Measurements from ENCODE around the gene GH2. TPM values are rescaled to one million over a fixed set of nuclear protein-coding genes. Genes with fewer than 3 reads are reported as not detected.
"Not testable (repeated sequence)": the region's sequence is repeated elsewhere in the genome, so short reads cannot be mapped to it uniquely, and the experiment has no call there.

The GH2 gene
- polyA plus RNA-seq, 4 donors = not detected

DNA sequence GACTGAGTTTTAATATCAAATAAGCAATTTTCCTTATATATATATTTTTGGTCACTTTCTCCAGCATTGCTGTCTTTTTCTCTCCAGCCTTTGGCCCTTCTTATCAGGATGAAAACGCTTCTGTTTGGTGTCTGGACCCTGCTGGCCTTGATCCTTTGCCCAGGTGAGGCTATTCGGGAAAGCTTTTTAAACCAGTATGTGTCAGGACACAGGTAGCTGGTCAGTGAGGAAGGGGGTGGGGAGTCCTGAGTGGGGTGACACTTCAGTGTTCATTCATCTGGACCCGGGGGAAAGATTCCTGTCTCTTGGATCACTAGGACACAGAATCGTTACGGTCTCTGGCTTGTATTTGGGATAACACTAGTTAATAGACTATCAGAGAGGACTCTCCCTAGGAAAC, 27.0 kb downstream of the GH2 start:
- H3K4me1 ChIP-seq (ENCODE audit: control insufficient read depth in 3 of 3, insufficient read depth in 2 of 3, low read depth in 1 of 3, low read length in 2 of 3) = no peaks in the 10 kb centered on the region
- FAIRE-seq (no peak), DNase-seq (no peak)
- H3K27ac ChIP-seq (ENCODE audit: low read depth in 1 of 3, low read length in 2 of 3) = no peak overlapping the region
- no peaks in the 10 kb centered on the region for H3K9me3 ChIP-seq (ENCODE audit: control insufficient read depth in 2 of 2, insufficient read depth in 1 of 2, low read depth in 1 of 2, low read length in 1 of 2)
- H3K27me3 ChIP-seq (ENCODE audit: control insufficient read depth in 3 of 3, insufficient read depth in 3 of 3, low read length in 3 of 3) = peaks cover 0 to under 1% (median 0%) of the 10 kb centered on the region in 3 donors
- no peaks in the 10 kb centered on the region for H3K36me3 ChIP-seq (ENCODE audit: control insufficient read depth in 3 of 3, insufficient read depth in 2 of 3, low read depth in 1 of 3, low read length in 3 of 3)
- H3K4me3 ChIP-seq (ENCODE audit: low read depth in 1 of 3, low read length in 3 of 3) = no peak overlapping the region
- WGBS, 3 donors = 55 to 75% (median 62%) methylated on average over 5 of the region's 5 CpGs

DNA sequence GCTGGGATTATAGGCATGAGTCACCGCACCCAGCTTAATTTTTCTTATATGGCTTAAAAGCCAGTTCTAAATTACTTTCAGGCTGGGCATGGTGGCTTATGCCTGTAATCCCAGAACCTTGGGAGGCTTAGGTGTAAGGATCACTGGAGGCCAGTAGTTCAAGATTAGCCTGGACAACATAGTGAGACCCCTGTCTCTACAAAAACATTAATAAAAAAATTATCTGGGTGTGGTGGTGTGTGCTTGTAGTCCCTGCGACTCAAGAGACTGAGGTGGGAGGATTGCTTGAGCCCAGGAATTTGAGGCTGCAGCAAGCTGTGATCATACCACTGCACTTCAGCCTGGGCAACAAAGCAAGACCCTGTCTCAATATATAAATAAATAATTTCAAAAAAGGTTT, 28.5 kb downstream of the GH2 start:
- no peak for FAIRE-seq

DNA sequence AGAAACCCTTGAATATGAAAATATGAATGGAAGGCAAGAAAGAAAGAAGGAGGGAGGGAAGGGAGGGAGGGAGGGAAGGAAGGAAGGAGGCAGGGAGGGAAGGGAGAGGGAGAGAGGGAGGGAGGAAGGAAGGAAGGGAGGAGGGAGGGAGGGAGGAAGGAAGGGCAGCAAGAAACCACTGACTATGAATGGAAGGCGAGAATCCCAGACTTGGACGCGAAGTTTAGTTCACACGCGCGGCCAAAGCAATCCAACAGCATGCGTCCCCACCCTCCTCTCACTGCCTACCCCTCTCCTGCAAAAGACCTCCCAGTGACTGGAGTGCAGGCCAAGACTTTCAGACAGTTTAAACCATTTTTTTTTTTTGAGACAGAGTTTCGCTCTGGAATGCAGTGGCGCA, 31.3 kb downstream of the GH2 start:
- H3K27me3 ChIP-seq (ENCODE audit: control insufficient read depth in 3 of 3, insufficient read depth in 3 of 3, low read length in 3 of 3) = no peaks in the 10 kb centered on the region
- FAIRE-seq (no peak), DNase-seq (no peak)
- H3K27ac ChIP-seq (ENCODE audit: low read depth in 1 of 3, low read length in 2 of 3) = no peak overlapping the region
- H3K9me3 ChIP-seq (ENCODE audit: control insufficient read depth in 2 of 2, insufficient read depth in 1 of 2, low read depth in 1 of 2, low read length in 1 of 2) = peaks cover 0 to 11% of the 10 kb centered on the region in 2 donors
- peaks cover 0 to 4% (median 0%) of the 10 kb centered on the region in 3 donors for H3K4me1 ChIP-seq (ENCODE audit: control insufficient read depth in 3 of 3, insufficient read depth in 2 of 3, low read depth in 1 of 3, low read length in 2 of 3)
- 66 to 91% (median 88%) methylated on average over 9 of the region's 9 CpGs for WGBS, 3 donors
- H3K36me3 ChIP-seq (ENCODE audit: control insufficient read depth in 3 of 3, insufficient read depth in 2 of 3, low read depth in 1 of 3, low read length in 3 of 3) = no peaks in the 10 kb centered on the region
- H3K4me3 ChIP-seq (ENCODE audit: low read depth in 1 of 3, low read length in 3 of 3) = no peak overlapping the region

More for the DNA sequence above, 28.5 kb downstream of the GH2 start:
- Histone ChIP-seq H3K36me3 (ENCODE audit: control insufficient read depth in 3 of 3, insufficient read depth in 2 of 3, low read depth in 1 of 3, low read length in 3 of 3) (no peaks in the 10 kb centered on the region), H3K4me1 (ENCODE audit: control insufficient read depth in 3 of 3, insufficient read depth in 2 of 3, low read depth in 1 of 3, low read length in 2 of 3) (peaks cover 0 to 4% (median 0%) of the 10 kb centered on the region in 3 donors), H3K27me3 (ENCODE audit: control insufficient read depth in 3 of 3, insufficient read depth in 3 of 3, low read length in 3 of 3) (no peaks in the 10 kb centered on the region), H3K4me3 (ENCODE audit: low read depth in 1 of 3, low read length in 3 of 3) (no peak overlapping the region), H3K27ac (ENCODE audit: low read depth in 1 of 3, low read length in 2 of 3) (no peak overlapping the region), H3K9me3 (ENCODE audit: control insufficient read depth in 2 of 2, insufficient read depth in 1 of 2, low read depth in 1 of 2, low read length in 1 of 2) (peaks cover 0 to 9% of the 10 kb centered on the region in 2 donors)
- WGBS, 3 donors = 91 to 94% (median 93%) methylated on average over 2 of the region's 2 CpGs
- no peak for DNase-seq

DNA sequence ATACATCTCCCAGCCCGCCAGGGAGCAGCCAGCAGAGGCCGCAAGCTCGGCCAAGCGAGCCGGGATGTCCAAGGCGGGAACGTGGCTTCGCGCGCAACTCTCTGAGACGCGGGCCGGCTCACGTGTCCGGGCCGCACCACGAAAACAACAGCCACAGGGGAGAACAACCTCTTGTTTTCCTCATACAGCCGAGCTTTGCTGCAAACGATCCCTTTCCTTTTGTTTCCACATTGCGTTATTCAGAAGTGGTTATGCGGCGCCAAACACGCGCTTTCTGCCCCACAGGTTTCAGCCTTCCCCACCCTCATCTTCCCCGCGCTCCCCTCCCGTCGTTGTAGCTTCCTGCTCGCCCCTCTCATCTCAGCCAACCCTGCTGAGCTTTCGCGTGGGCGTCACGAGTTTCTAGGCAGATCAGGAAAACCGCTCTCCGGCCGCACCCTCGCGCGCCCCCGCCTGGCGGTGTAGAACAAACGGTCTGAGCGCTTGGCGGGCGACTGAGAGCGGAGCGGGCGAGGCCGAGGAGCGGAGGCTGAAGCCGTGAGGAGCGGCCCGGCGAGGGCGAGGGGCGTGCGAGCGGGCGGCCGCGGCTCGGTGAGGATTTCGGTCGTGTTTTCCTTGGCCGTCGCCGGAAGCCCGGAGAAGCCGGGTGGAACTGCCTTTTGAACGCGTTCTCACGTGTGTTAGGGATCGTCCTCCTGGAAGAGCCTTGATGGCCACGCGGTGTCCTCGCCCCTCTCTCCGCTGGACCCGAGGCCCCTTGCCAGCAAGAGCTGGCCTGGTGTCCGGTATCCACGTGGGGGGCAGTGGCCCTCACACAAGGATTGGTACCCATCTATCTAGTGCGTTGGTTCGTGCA, 32.7 kb downstream of the GH2 start:
- 17 to 24% (median 18%) methylated on average over 82 of the region's 82 CpGs for WGBS, 3 donors
- FAIRE-seq (no peak), DNase-seq (peak; percentile 93 to 95)
- Histone ChIP-seq H3K27ac (ENCODE audit: low read depth in 1 of 3, low read length in 2 of 3) (peak overlapping the region in 1 of 3 donors; percentile 64), H3K4me1 (ENCODE audit: control insufficient read depth in 3 of 3, insufficient read depth in 2 of 3, low read depth in 1 of 3, low read length in 2 of 3) (peaks cover 0 to 4% (median 0%) of the 10 kb centered on the region in 3 donors), H3K27me3 (ENCODE audit: control insufficient read depth in 3 of 3, insufficient read depth in 3 of 3, low read length in 3 of 3) (no peaks in the 10 kb centered on the region), H3K36me3 (ENCODE audit: control insufficient read depth in 3 of 3, insufficient read depth in 2 of 3, low read depth in 1 of 3, low read length in 3 of 3) (no peaks in the 10 kb centered on the region), H3K9me3 (ENCODE audit: control insufficient read depth in 2 of 2, insufficient read depth in 1 of 2, low read depth in 1 of 2, low read length in 1 of 2) (peaks cover 0 to 11% of the 10 kb centered on the region in 2 donors), H3K4me3 (ENCODE audit: low read depth in 1 of 3, low read length in 3 of 3) (peak overlapping the region in 1 of 3 donors; percentile 35)

DNA sequence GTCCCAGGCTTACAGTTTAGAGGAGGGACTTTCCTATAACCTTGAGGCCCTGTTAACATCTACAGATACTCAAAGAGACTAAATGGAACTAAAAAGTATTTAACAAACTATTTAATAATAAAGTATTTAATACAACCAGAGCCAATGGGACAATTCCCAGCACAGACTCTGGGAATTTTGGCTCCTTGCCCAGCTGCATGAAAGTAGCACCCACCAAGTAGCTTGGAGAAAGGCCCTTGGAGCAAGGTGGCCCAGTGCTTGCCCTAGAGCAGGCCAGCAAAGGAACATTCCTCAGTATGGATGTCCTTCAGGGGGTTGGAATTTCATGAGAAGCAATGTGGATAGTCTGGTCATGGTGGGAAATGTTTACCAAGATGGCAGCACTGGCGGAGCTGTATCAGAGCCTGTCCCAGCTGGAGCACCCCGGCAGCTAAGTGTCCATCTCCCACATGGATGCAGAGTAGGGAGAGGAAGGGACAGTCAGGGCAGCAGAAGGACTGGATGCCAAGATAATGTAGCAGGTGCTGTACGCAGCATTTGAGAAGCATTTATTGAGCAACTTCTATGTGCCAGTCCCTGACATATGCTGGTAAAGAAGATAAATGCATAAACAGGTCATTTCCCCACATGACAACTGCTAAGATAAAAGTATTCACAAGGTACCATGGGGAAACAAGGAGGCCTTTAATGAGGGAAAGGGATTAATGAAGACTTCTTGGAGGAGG, 34.1 kb downstream of the GH2 start:
- Histone ChIP-seq H3K4me3 (ENCODE audit: low read depth in 1 of 3, low read length in 3 of 3) (no peak overlapping the region), H3K4me1 (ENCODE audit: control insufficient read depth in 3 of 3, insufficient read depth in 2 of 3, low read depth in 1 of 3, low read length in 2 of 3) (peaks cover 0 to 10% (median 0%) of the 10 kb centered on the region in 3 donors), H3K9me3 (ENCODE audit: control insufficient read depth in 2 of 2, insufficient read depth in 1 of 2, low read depth in 1 of 2, low read length in 1 of 2) (peaks cover 0 to 11% of the 10 kb centered on the region in 2 donors), H3K27me3 (ENCODE audit: control insufficient read depth in 3 of 3, insufficient read depth in 3 of 3, low read length in 3 of 3) (no peaks in the 10 kb centered on the region), H3K27ac (ENCODE audit: low read depth in 1 of 3, low read length in 2 of 3) (no peak overlapping the region), H3K36me3 (ENCODE audit: control insufficient read depth in 3 of 3, insufficient read depth in 2 of 3, low read depth in 1 of 3, low read length in 3 of 3) (no peaks in the 10 kb centered on the region)
- DNase-seq (no peak), FAIRE-seq (no peak)
- 81 to 98% (median 87%) methylated on average over 3 of the region's 3 CpGs for WGBS, 3 donors

DNA sequence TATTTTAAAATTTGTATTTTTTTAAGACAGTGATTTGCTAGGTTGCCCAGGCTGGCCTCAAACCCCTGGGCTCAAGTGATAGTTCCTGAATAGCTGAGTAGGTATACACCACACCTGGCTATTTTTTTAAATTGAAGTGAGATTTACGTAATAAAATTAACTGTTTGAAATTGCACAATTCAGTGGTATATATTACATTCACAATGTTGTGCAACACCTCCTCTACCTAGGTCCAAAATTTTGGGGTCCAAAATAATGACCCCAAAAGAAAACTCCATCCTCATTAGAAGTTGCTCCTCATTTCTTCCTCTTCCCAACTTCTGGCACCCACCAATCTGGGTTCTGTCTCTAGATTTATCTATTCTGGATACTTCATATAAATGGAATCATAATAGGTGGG, 36.2 kb downstream of the GH2 start:
- peaks cover 4 to 20% (median 6%) of the 10 kb centered on the region in 3 donors for H3K4me1 ChIP-seq (ENCODE audit: control insufficient read depth in 3 of 3, insufficient read depth in 2 of 3, low read depth in 1 of 3, low read length in 2 of 3)
- FAIRE-seq (no peak), DNase-seq (no peak)
- H3K9me3 ChIP-seq (ENCODE audit: control insufficient read depth in 2 of 2, insufficient read depth in 1 of 2, low read depth in 1 of 2, low read length in 1 of 2) = peaks cover 0 to 11% of the 10 kb centered on the region in 2 donors
- 38 to 93% (median 77%) methylated on average over 1 of the region's 1 CpG for WGBS, 3 donors
- H3K4me3 ChIP-seq (ENCODE audit: low read depth in 1 of 3, low read length in 3 of 3) = no peak overlapping the region
- no peak overlapping the region for H3K27ac ChIP-seq (ENCODE audit: low read depth in 1 of 3, low read length in 2 of 3)
- peaks cover 0 to 7% (median 0%) of the 10 kb centered on the region in 3 donors for H3K36me3 ChIP-seq (ENCODE audit: control insufficient read depth in 3 of 3, insufficient read depth in 2 of 3, low read depth in 1 of 3, low read length in 3 of 3)
- H3K27me3 ChIP-seq (ENCODE audit: control insufficient read depth in 3 of 3, insufficient read depth in 3 of 3, low read length in 3 of 3) = no peaks in the 10 kb centered on the region

DNA sequence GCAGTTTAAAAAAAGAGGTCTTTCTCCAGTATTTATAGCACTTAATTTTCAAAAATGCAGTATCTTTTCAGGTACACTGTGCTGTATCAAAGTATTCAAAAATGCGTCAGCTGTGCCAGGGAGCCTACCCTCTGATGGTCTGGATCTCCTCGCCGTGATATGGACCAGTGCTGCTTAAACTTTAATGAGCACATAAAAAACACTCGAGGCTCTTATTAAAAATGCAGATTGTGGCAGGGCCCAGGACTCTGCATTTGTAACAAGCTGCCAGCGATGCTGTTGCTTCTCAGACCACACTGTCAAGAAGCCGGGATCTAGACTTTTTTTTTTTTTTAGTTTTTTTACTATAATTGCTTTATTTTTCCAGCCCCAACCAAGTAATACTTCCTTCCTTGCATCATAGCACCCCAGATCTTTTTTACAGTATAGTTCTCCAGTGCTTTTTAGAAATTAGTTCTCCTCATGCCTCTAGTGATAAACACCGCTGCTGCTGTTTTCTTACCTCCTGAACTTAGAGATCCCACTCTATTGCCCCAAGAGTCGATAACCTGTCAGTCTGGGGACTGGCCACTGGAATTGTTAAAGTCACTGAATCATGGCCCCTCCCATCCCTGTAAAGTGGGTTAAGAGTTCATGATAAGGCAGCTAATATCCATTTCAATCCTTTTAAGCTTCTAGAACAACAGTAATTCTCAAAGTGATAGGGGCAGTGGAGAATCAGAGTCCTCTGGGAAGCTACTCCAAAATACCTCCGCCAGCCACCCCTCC, 37.6 kb downstream of the GH2 start:
- peaks cover 0 to 7% (median 0%) of the 10 kb centered on the region in 3 donors for H3K36me3 ChIP-seq (ENCODE audit: control insufficient read depth in 3 of 3, insufficient read depth in 2 of 3, low read depth in 1 of 3, low read length in 3 of 3)
- no peak for FAIRE-seq
- no peak for DNase-seq
- peaks cover 9 to 31% (median 12%) of the 10 kb centered on the region in 3 donors for H3K4me1 ChIP-seq (ENCODE audit: control insufficient read depth in 3 of 3, insufficient read depth in 2 of 3, low read depth in 1 of 3, low read length in 2 of 3)
- 67 to 76% (median 75%) methylated on average over 9 of the region's 9 CpGs for WGBS, 3 donors
- H3K27me3 ChIP-seq (ENCODE audit: control insufficient read depth in 3 of 3, insufficient read depth in 3 of 3, low read length in 3 of 3) = no peaks in the 10 kb centered on the region
- H3K27ac ChIP-seq (ENCODE audit: low read depth in 1 of 3, low read length in 2 of 3) = peak overlapping the region; percentile 30 to 93 (median 86)
- peak overlapping the region in 1 of 3 donors; percentile 59 for H3K4me3 ChIP-seq (ENCODE audit: low read depth in 1 of 3, low read length in 3 of 3)
- H3K9me3 ChIP-seq (ENCODE audit: control insufficient read depth in 2 of 2, insufficient read depth in 1 of 2, low read depth in 1 of 2, low read length in 1 of 2) = peaks cover 0 to 8% of the 10 kb centered on the region in 2 donors

DNA sequence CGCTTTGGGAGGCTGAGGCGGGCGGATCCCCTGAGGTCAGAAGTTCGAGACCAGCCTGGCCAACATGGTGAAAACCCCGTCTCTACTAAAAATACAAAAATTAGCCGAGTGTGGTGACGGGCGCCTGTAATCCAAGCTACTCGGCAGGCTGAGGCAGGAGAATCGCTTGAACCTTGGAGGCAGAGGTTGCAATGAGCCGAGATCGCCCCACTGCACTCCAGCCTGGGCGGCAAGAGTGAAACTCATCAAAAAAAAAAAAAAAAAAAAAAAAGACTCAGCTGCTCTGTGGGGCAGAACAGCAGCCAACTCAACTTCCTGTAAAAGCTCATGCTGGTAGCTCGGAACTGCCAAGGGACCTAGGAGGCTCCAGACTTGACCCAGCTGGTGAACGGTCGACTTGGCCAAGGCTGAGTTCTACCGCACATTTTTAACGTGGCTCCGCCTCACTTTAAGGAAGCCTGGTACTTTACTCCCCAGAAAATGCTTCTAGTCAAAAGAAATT, 38.3 kb downstream of the GH2 start:
- Histone ChIP-seq H3K4me3 (ENCODE audit: low read depth in 1 of 3, low read length in 3 of 3) (peak overlapping the region in 2 of 3 donors; percentile 59 to 98), H3K27ac (ENCODE audit: low read depth in 1 of 3, low read length in 2 of 3) (peak overlapping the region; percentile 76 to 93 (median 86)), H3K4me1 (ENCODE audit: control insufficient read depth in 3 of 3, insufficient read depth in 2 of 3, low read depth in 1 of 3, low read length in 2 of 3) (peaks cover 9 to 27% (median 17%) of the 10 kb centered on the region in 3 donors)
- DNase-seq = peak in 1 of 2 donors; percentile 42
- not testable (repeated sequence) for H3K27me3 ChIP-seq (ENCODE audit: control insufficient read depth in 3 of 3, insufficient read depth in 3 of 3, low read length in 3 of 3); H3K36me3 ChIP-seq (ENCODE audit: control insufficient read depth in 3 of 3, insufficient read depth in 2 of 3, low read depth in 1 of 3, low read length in 3 of 3); FAIRE-seq; H3K9me3 ChIP-seq (ENCODE audit: control insufficient read depth in 2 of 2, insufficient read depth in 1 of 2, low read depth in 1 of 2, low read length in 1 of 2)
- 2 to 4% (median 3%) methylated on average over 19 of the region's 19 CpGs for WGBS, 3 donors

Data from small intestine (tissue), 7 donors.